A204.1 (cell line): ENCODE results near the gene PDCD6IP.
"Not testable (repeated sequence)": the region's sequence is repeated elsewhere in the genome, so short reads cannot be mapped to it uniquely, and the experiment has no call there.

Experiments used
- FAIRE-seq: peaks from 2 replicates; lab custom pipeline; 2012; peaks lifted over from hg19 to GRCh38; lab: Jason Lieb, UNC

Gene PDCD6IP

DNA sequence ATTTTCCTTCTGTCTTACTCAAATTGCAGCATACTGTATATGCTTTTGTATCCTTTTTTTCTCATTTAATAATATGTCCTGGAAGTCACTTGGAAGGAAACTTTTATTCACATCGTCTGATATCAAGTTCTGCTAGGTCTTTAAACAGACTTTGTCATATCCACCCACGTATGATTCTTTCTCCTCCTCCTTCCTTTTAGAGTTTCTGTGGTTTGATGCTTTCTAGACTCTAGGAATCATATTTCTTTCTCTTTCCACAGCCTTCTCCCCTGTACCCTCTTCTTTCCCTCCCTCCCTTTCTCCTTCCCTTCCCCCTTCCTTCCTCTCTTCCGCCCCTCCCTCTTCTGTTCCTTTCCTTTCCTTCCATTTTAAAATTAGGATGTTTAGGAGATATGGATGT is 52.2 kb downstream of the PDCD6IP start:
- not testable (repeated sequence) for FAIRE-seq

DNA sequence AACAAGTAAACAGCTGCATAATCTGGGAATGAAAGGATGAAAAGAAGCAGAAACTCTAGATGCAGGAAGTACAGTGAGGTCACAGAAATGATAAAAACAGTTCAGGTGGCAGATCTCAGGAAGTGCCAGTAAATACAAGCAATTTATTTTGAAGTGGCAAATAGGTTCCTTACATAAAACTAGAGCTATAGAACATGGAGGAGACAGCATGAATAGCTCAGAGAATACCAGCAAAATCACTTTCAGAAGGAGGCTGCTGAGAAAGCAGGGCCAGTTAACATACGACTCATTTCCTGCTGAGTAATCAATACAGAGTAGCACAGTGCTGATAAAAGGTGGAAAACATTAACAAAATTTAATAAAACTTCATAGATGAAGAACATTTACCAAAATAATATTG is 57.0 kb downstream of the PDCD6IP start:
- FAIRE-seq, result not testable (repeated sequence)

DNA sequence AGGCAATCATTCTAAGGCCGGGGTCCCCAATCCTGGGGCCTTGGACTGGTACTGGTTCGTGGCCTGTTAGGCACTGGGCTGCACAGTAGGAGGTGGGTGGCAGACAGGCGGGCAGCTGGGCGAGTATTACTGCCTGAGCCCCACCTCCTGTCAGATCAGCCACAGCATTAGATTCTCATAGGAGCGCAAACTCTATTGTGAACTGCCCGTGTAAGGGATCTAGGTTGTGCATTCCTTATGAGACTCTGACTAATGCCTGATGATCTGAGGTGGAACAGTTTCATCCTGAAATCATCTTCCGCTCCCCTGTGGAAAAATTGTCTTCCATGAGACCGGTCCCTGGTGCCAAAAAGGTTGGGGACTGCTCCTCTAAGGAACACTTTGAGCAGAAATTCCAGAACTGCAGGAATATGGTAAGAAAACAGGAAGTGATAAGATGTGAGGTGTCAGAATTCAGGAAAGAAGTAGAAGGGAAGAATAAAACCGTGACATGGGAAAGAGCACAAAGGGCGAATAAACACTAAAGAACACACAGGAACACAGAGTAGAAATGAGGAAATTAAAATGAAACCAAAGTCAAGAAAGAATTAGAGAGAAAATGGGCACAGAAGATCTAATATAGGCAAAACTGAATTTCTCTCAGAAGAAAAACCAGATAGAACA is 57.6 kb downstream of the PDCD6IP start:
- FAIRE-seq, result no peak

DNA sequence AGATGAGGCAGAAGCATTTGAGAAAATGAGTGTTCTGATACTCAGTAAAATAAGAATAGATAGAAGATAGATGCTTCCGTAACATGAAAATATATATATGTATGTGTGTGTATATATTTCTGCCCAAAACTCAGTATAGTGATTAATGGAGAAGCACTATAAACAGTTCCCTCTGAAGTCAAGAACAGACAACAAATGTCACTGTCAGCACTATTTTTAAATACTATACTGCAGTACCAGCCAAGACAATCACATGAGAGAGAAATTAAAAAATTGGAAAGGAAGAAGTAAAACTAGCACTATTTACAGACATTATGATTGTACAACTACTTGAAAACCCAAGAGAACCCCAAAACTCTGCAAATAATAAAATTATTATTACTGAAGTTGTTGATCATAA is 59.3 kb downstream of the PDCD6IP start:
- not testable (repeated sequence) for FAIRE-seq

DNA sequence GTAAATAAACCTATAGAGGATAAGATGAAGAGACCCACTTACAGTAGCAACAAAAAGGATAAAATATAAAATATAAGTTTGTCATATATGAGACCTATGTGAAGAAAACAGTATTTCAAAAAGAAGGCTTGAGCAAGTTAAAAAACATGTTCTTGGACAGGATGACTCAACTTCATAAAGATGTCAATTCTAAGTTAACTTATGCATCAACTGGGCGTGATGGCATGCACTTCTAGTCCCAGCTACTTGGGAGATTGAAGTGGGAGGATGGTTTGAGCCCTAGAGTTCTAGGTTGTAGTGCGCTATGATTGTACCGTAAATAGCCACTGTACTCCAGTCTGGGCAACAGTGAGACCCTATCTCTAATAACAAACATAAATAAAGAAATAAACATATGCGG is 59.7 kb downstream of the PDCD6IP start:
- no peak for FAIRE-seq

DNA sequence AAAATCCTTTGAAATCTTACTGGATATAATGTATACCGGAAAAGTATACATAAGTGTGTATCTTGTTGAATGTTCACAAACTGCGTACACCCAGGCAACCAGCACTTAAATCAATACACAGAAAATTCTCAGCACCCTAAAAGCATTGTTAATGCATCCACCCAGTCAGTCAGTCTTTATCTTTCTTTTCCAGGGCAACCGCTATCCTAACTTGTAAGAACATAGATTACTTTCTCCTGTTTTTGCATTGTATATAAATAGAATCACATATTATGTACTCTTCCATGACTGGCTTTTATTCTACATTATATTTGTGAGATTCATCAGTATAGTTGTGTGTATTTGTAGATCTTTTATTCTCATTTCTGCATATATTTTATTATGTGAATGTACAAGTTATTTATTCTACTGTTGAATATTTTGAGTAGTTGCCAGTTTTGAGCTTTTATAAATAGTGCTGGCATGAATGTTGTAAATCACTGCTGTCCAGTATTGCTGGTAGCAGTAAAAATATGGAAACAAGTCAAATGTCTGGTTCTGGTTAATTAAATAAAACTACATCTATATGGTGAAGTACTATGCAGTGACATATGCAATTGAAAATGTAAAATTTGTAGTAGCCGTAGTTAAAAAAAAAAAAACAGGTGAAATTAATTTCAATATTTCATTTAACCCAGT is 62.1 kb downstream of the PDCD6IP start:
- FAIRE-seq, result no peak

DNA sequence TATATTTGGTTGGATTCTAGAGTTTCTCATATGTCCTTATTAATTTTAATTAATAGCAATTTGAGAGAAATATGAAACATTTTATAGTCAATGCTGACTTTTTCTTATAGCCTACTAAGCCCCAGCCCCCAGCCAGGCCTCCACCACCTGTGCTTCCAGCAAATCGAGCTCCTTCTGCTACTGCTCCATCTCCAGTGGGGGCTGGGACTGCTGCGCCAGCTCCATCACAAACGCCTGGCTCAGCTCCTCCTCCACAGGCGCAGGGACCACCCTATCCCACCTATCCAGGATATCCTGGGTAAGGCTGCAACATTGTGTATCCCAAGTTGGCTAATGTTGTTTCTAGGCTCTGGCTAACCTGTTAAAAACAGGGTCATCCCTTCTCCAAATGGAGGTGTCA is 66.7 kb downstream of the PDCD6IP start:
- no peak for FAIRE-seq

DNA sequence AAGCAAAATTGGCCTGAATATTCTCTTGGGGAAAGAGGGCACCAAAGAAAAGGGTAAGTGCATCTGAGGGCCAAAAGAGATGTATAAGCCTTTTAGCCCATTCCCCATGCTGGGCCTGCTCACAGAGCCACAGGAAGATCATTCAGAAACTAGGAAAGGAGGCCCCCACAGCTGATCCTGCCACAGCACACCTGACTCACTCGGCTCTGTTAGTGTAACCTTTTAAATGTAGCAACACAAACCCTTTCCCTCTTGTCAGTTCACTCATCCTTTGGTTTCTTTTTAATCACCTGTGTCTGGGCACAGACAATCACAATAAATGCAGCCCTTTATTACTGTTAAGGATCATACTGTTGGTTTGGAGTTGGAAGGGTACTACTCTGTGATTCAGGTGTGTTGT is 69.9 kb downstream of the PDCD6IP start:
- no peak for FAIRE-seq

DNA sequence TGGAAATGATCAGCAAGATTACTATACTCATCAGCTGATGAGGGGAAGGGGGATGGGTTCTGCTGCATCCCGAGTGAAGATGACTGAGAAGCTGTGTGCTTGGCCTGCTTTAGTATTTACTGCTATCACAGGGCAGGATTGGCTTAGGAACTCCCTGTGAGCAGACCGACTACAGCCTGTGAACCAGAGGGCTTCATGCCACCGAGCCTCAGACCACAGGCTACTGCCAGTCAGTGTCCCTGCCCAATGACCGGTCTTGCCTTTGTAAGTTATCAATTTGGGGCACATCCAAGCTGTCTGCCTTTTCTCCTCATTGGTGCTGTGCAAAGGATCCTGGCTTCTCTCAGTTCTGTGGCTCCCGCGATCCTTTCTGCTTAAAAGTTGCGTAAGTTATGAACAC is 71.5 kb downstream of the PDCD6IP start:
- no peak for FAIRE-seq

DNA sequence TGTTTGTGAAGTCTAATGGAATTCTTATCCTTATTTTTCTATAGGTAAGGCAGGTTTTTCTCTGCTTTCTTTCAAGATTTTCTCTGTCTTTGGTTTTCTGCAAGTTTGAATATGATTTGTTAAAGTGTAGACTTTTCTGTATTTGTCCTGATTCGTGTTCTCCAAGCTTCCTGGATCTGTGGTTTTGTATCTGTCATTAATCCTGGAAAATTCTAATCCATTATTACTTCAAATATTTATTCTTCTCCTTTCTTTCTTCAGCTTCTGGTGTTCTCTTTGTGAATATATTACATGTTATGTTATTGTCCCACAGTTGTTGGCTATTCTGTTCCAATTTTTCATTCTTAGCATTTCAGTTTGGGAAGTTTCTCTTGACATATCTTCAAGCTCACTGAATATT is 76.4 kb downstream of the PDCD6IP start:
- FAIRE-seq, result no peak

DNA sequence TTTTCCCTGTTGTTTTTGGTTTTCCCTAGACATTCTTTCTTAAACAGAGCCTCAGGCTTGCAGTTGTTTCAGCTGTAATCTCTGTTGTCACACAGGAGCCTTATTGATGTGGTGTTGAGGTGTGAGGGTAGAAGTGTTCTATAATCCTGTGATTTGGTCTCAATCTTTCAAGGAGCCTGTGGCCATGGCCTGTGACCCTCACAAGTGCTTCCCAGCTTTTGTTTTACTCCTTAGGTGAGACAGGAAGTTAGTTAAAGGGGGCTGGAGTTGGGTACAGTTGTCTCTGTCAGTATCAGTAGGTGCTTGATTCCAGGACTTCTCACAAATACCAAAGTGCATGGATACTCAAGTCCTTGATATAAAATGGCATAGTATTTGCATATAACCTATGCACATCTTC is 77.2 kb downstream of the PDCD6IP start:
- no peak for FAIRE-seq

DNA sequence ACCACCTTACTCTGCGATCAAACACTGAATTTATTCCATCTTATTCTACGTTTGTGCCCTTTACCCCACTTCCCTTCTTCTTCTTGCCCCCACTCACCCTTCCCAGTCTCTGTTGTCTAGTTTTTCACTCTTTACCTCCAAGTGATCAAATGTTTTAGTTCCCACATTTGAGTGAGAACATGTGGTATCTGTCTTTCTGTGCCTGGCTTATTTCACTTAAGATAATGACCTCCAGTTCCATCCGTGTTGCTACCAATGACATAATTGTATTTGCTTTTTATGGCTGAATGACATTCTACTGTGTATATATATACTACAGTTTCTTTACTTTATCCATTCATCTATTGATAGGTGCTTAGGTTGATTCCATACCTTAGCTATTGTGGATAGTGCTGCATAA is 78.8 kb downstream of the PDCD6IP start:
- no peak for FAIRE-seq

DNA sequence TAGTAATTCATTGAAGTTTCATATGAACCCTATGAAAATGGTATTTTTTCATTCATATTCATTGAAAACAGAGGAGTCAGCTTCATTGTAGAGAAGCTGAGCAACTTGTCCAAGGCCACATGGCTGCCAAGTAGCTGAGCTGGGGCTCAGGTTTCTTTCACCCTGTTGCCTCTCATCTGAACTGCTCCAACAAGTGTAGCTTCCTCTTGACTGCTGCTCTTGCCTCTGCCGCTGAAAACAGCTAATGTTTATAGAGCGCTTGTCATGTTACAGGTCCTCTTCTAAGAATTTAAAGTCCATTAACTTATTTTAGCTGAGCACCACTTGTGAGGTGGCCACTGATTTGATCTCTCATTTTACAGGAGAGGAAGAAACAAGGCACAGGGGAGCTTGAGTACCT is 81.1 kb downstream of the PDCD6IP start:
- no peak for FAIRE-seq

DNA sequence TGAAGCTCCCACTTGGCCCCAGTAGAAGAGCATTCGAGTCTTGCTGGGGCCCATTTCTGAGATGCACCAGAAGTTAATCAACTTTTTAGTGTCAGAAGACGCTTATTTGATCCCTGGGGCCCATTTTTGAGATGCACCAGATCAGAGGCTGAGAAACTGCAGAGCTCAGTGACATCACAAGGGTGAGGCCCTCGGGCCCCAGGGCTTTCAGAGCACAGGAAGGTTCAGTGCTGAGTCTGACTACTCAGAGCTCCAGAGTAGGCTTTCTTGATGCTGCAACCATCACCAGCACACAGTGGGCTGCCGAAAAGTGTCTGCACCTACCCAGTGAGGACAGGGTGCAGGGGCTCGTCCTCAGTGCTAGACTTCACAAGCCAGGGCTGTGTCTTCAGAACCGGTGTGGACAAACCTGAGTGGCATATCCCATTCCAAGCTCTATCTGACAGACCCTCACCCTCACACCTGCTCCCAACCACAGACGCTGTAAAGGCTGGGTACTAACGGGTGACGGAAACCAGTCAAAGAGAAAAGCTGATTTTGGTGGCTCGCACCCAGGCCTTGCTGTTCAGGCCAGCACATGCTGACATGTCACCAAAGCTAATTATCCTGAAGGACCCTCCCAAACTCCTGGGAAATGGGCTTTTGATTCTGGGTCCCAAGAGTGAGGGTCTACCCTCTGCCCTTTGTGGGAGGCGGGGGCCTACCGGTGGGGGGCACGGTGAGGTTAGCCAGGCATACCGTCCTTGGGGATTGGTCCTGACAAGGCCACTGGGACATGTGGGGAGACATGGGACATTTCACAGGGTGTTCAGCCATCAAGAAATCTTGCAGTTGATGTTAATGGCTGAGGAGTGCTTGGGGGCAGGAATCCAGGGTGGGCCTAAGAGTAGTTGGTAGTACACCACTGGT is 83.0 kb downstream of the PDCD6IP start:
- no peak for FAIRE-seq

DNA sequence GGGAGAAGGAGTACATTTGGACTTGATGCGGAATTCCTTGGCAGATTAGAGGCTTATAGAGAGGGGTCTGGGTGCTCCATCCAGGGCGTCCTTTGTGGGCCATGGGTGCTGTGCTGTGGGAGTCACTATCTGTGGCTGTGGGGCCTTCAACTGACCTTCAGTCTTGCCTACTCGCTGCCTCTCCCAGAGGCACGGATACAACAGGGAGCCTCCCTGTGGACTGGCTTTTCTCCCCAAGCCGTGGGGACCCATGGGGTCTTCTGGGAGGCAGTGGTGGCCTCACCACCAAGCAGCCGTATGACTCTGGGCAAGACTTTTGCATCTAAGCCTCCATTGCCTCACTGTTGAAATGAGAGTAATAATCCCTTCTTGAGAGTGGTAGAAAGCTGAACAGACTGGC is 83.9 kb downstream of the PDCD6IP start:
- no peak for FAIRE-seq

DNA sequence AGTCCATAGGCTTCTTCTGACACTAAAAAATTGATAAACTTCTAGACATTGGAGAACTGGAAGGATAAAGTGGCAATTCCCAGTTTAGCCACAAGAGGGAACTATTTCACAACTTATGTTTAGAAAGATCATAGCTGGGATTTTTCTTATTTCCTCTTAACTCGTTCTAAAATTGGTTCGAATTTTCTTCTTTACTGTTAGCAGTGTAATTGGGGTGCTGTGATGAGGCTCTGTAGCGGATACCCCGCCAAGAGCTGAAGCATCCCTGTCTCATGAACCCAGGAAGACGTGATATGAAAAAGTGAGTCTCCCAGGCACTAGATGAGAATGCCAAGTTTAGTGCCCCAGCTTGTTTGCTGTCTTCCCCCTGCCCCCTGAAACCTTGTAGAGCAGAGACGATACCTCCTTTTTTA is 85.1 kb downstream of the PDCD6IP start:
- FAIRE-seq, result peak; percentile 94

DNA sequence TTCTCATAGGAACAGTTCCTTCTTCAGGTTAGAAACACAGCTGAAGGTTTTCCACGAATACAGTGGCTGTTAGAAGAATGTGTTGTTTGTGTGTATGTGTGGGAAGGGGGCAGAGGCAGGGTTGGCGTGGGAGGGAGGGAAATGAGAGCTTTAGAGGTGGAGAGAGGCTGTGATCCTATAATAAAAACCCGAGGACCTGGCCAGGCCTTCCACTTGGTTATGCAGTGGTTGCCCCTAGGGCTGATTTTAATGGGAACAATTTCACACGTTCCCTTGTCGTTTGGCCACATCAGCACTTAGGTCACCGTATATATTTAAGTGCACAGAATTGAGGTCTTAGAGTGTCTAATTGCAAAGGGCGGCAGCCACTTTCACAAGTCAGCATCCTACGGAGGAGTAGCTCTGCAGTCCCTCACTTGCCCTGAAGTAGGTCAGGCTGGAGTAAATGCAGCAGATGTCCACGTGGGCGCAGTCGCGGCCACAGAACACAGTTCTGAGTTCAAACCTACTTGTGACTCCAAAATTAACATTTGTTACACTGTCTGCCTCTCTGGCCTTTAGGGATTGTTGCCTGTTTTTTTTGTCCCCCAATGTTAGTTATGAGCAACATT is 85.6 kb downstream of the PDCD6IP start:
- FAIRE-seq, result no peak

DNA sequence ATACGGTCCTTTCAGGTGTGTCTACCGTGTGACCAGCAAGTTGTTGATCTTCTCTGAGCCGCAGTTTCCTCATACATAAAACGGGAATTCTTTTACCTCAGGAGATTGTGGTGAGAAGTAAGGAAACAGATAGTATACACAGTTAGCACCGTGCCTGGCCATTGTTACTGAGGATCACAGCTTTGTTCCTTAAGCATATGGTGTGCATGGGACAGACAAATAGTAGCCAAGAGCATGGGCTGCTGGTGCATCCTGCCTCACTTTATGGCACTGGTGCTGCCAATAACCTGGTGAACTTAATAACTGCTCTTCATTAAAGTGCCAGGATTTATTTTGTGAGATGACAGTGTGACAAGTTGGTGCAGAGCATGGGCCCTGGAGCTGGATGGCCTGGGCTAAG is 86.3 kb downstream of the PDCD6IP start:
- FAIRE-seq, result no peak

DNA sequence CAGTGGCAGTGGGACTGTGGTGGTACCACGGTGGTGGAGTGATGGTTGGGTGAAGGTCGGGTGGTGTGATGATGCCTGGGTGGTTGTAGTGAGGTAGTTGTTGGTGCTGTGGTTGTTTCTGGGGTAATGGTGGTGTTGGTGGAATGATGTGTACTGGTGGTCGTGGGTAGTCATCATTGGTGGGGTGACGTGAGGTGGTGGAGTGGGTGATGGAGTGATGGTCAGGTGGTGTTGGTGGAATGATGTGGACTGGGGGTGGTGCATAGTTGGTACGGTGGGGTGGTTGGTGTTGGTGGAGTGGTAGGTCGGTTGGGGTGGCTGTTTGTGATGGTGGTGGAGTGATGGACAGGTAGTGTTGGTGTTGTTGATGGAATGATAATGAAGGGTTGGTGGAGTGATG is 87.1 kb downstream of the PDCD6IP start:
- FAIRE-seq, result no peak

DNA sequence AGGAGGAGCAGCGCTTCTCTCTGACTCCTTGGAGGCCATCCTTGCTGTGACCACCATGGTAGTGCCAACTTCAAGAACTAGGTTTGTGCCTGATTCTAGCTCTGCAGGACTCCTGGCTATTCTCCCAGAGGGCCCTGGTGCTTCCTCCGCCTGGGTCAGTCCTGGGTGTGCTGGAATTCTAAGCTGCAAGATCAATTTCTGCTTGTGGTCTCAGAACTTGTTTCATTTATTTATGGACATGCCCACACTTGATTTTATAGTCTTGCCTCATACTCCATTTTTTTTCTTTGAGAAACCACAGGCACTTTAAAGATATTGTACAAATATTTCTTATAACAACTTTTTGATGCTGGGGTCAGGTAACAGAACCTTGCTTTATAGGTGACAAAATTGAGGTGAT is 87.6 kb downstream of the PDCD6IP start:
- no peak for FAIRE-seq

DNA sequence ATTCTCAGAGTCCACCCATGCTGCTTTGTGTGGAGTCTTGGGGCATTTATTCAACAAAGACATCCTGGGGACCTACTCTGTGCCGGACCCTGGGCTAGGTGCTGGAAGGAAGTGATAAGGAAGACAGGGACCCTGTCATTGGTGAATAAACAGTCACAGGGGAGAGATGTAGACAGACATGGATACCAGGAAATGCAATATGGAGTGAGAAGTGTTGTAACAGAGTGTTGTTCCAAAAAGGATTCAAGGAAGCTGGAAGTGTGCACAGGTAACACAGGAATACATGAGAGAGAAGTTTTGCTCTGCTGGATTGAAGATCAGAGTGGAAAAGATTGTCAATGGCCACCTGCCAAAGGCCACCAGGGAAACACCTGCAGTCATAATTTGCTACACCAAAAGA is 89.0 kb downstream of the PDCD6IP start:
- no peak for FAIRE-seq

DNA sequence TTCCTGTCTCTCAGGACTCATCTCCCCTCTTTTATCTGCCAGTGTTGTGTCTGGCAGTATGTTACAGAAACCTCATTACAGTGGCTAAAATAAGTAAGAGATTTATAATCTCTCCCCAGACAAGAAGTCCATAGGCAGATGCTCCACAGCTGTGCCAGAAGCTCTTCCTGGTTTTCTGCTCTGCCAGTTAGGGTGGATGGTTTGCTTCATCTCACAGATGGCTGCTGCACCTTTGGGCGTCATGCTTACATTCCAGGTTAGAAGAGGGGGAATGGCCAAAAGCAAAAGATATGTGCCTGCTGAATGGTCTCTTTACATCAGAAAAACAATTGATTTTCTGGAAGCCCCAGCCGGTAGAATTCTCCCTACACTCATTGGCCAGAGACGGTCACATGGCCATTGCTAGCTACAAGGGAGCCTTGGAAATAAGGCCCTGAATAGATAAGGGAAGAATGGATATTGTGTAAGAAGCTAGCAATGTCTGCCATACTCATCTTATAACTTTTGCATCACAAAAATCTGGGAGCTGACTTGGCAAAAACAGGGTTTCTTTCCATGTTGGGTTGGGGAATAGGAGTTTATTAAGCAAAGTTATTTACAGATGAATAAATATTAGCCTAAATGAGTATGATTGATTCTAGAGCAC is 91.1 kb downstream of the PDCD6IP start:
- no peak for FAIRE-seq
